Rectal smooth muscle tissue (tissue), 1 donor: ENCODE data around the gene MCFD2.

Experiments
- H3K27ac ChIP-seq: one replicate; pipeline ENCODE4 v1.7.0; 2013; ENCODE audit warnings: low read depth, low read length, inconsistent platforms
- H3K27me3 ChIP-seq: one replicate; pipeline ENCODE4 v1.7.0; 2013; ENCODE audit warnings: low read length; ENCODE audit not compliant: control insufficient read depth, insufficient read depth
- H3K36me3 ChIP-seq: one replicate; pipeline ENCODE4 v1.7.0; 2013; ENCODE audit warnings: low read length; ENCODE audit not compliant: control insufficient read depth, insufficient read depth
- H3K4me1 ChIP-seq: one replicate; pipeline ENCODE4 v1.7.0; 2013; ENCODE audit warnings: low read length; ENCODE audit not compliant: control insufficient read depth, insufficient read depth
- H3K4me3 ChIP-seq: one replicate; pipeline ENCODE4 v1.7.0; 2013; ENCODE audit warnings: low read length
- H3K9ac ChIP-seq: one replicate; pipeline ENCODE4 v1.7.0; 2013; ENCODE audit warnings: low read length

Gene MCFD2

DNA sequence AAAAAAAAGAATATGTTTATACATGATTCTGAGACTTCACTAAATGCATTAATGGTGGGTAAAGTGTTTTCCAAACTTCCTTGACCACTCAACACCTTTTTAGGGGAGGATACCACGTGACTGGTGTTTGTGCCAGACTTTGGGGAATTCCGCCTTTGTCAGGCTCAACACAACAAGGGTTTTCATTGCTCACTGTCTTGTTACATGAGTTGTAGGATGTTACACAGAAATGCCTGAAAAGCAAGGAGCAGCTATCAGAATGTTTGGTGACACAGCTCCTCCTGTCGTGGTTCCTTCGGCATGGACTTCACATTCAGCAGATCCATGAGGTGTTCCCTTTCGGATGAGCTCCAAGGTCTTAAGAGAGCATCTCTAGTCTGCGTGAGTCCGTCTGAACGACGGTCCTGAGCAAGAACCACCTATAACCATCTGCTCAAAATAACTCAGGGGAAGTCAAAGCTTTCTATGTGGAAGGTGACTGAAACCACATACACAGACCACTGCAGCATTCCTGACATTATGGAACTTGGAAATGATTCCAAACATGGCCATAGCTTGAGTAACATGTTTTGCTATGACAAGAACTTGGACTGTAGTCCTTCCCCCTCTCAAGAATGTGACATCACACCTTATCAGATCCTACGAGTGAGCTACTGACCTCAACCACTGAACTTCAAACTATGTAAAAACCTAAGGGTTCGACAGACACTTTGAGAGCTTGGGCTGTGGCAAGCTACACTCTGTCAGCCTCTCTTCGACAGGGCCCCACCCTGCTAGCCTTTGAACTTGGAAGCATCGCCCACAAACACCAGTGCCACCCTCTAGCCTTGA lies 57.5 kb downstream of the MCFD2 start:
- no peaks in the 10 kb centered on the region for H3K36me3 ChIP-seq
- no peak overlapping the region for H3K4me3 ChIP-seq
- no peaks in the 10 kb centered on the region for H3K27me3 ChIP-seq
- H3K9ac ChIP-seq: no peak overlapping the region
- peaks cover 26% of the 10 kb centered on the region for H3K4me1 ChIP-seq
- peak overlapping the region; percentile 8 for H3K27ac ChIP-seq

DNA sequence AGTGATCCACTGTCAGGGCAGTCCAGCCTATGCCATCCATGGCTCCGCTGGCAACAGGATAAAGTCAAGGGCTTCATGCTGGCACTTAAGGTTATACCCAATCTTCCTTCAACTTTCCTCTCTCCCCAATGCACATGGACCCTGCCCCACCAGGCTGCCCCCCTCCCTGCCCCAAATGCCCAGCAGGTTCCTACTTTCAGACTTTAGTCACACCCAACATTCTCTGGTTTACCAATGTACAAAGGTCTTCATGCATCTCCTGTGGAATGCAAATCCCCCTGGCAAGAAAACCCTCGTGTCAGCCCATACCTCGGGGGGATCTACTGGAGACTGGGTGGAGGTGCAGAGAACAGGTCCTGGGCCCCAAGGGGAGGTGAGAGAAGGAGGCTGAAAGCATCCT lies 59.3 kb downstream of the MCFD2 start:
- Histone ChIP-seq H3K27ac (peak overlapping the region; percentile 89), H3K36me3 (no peaks in the 10 kb centered on the region), H3K4me1 (peaks cover 23% of the 10 kb centered on the region), H3K27me3 (no peaks in the 10 kb centered on the region), H3K9ac (no peak overlapping the region), H3K4me3 (no peak overlapping the region)

DNA sequence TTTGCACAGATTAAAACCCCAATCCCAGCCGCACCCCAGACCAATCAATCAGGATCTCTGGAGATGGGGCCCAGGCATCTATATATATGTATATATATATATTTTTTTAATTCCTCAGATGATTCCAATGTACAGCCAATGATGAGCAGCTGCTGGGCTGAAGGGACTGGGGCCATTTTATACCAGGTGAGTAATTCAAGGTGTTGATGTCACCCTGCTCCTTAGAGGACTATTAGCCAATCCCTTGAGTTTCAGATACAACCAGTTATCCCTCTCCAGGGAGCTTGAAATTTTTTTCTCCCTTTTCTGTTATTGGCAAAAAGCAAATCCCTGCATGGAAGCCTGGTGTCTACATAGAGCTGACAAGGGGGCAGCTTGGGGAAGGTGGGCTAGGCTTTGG lies 59.8 kb downstream of the MCFD2 start:
- H3K4me1 ChIP-seq: peaks cover 28% of the 10 kb centered on the region
- H3K27me3 ChIP-seq: no peaks in the 10 kb centered on the region
- H3K4me3 ChIP-seq: no peak overlapping the region
- H3K36me3 ChIP-seq: no peaks in the 10 kb centered on the region
- H3K9ac ChIP-seq: no peak overlapping the region
- peak overlapping the region; percentile 89 for H3K27ac ChIP-seq

DNA sequence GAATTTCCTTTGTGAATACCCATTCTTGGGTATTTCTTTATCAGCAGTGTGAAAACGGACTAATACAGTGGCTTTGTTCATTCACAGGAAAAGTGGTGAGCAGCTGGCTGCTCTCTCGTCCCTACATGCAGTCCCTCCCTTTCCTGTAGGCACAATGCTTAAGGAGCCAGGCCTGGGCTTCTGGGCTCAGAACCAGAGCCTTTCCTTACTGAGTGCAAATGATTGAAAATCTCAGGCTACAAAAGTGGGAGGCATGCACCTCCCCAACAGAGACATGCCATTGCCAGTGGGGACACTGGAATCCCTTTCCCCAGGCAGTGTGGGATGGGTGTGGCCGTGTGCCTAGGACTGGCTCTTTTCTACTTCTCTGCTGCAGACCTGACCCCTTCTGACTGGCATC lies 61.3 kb downstream of the MCFD2 start:
- peaks cover 43% of the 10 kb centered on the region for H3K4me1 ChIP-seq
- no peaks in the 10 kb centered on the region for H3K27me3 ChIP-seq
- H3K36me3 ChIP-seq: no peaks in the 10 kb centered on the region
- H3K9ac ChIP-seq: no peak overlapping the region
- H3K4me3 ChIP-seq: no peak overlapping the region
- H3K27ac ChIP-seq: peak overlapping the region; percentile 89

DNA sequence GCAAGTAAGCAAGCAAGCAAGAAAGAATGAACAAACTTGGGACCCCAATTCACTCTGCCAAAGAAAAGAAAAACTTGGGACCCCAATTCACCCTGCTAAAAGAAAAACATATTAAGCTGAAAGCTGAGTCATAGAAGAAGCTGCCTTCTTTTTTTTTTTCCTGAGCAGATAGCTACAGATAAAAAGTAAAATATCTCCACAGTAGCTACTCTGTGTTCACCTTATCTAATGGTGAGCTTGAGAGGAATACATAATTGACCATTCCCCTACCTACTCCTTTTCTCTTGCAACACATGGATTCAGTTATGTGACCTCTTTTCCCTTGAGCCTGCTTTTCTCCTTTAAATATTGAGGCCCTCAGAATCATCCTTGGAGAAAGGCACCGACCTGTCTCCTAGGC lies 63.0 kb downstream of the MCFD2 start:
- H3K36me3 ChIP-seq: no peaks in the 10 kb centered on the region
- peaks cover 57% of the 10 kb centered on the region for H3K4me1 ChIP-seq
- no peaks in the 10 kb centered on the region for H3K27me3 ChIP-seq
- H3K9ac ChIP-seq: no peak overlapping the region
- peak overlapping the region; percentile 38 for H3K27ac ChIP-seq
- no peak overlapping the region for H3K4me3 ChIP-seq

DNA sequence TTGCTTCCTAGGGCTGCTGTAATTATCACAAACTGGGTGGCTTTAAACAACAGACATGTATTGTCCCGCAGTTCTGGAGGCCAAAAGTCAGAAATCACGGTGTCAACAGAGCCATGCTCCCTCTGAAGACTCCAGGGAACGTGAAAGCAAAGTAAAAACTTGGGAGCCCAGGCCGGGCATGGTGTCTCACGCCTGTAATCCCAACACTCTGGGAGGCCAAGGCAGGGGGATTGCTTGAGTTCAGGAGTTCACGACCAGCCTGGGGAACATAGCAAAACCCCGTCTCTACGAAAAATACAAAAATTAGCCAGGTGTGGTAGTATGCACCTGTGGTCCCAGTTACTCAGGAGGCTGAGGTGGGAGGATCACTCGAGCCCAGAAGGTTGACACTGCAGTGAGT lies 63.5 kb downstream of the MCFD2 start:
- Histone ChIP-seq H3K27ac (no peak overlapping the region), H3K4me3 (no peak overlapping the region), H3K36me3 (no peaks in the 10 kb centered on the region), H3K9ac (no peak overlapping the region), H3K27me3 (no peaks in the 10 kb centered on the region), H3K4me1 (peaks cover 60% of the 10 kb centered on the region)
